Hematopoietic multipotent progenitor cell (in vitro differentiated cells): ENCODE measurements around the gene UTP15. TPM values are rescaled to one million over a fixed set of nuclear protein-coding genes. Genes with fewer than 3 reads are reported as not detected.

Experiments
- DNase-seq, 3 donors: peaks; one replicate each; pipeline ENCODE4 v3.0.0-alpha.2; 2011 to 2015; ENCODE audit warnings: low read depth in 2 of 3, low spot score in 2 of 3
- total RNA-seq: library from RNA; depleted of rRNA; stranded (reverse); fragments of >200 nt; gene quantifications from one replicate; pipeline ENCODE4 v1.2.3, GENCODE V29; 2012

Gene UTP15
- total RNA-seq, 1 donor = 31.0 TPM

- DNase-seq = no peak
Observed at GRCh38 chr5:73619606-73620333, 54.2 kb downstream of the UTP15 start.

- DNase-seq = no peak
Observed at GRCh38 chr5:73620334-73620687, 54.8 kb downstream of the UTP15 start.

DNA sequence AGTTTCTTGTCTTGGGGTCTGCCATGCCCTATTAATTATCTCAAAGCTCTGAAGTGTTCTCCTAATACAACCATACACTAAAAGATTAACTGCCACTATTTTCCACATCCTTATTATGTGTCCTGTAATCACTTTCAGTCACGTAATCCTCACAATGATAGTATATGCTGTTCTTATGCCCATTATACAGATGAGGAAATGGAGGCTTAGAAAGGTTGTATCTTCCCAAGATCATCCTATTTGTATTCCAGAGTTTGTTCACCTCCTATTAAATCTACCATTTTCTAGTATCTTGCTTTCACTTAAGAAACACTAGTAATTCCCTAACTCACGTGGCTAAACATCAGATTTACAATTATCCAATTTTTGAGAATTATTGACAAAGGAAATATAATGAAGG lies 57.5 kb downstream of the UTP15 start:
- no peak for DNase-seq

GRCh38 chr5:73623901-73624404 lies 58.4 kb downstream of the UTP15 start:
- DNase-seq = no peak

DNA sequence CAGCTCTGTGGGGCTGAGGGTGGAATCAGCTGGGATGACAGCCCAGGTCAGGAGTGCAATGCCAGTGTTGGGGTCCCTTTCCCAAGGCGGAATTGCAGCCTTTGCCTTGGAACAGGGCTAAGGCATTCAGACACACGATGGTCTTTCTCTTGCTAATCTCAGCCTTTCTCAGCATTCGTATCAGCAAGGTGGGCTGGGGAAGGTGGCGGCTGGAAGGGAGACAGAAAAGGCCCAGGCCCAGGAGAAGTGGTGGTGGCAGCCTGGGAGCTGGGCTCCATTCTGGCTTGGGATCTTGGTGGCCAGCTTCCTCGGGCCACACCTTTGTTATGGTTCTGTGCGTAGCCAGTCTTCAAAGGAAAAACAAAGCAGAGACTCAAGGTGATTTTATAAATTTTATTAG lies 59.3 kb downstream of the UTP15 start:
- DNase-seq = no peak

- DNase-seq = peak in 1 of 3 donors; percentile 41
Observed at GRCh38 chr5:73625372-73625943, 59.9 kb downstream of the UTP15 start.

GRCh38 chr5:73625944-73626811 lies 60.6 kb downstream of the UTP15 start, which contains the start of gene ARHGEF28:
ARHGEF28 (plus strand) TSS chr5:73626196; CDS start chr5:73684852, 58,656 bp downstream.
- peak in 2 of 3 donors; percentile 50 to 65 for DNase-seq

DNA sequence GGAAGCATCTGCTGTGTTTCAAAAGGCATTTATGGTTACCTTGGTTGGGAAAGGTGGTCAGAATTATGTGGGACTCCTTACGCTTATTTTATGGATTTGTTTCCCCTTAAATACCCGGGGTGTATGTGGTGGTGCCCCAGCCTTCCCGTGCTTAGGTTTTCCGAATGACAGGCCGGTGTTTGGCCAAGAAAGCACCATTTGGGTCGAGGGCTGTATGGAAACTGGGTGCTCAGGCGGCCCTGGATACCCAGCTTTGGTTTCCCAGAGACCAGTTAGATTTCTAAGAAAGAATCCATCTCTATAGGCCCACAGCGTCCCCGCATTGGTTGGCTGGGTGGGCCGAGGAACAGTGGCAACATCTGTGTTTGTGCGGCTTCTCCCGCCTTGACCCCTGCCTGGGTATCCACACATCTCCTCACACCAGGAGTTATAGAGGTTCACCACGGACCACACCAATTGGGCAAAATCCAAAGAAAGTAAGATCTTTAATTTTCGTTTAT lies 61.3 kb downstream of the UTP15 start:
- DNase-seq = no peak

DNA sequence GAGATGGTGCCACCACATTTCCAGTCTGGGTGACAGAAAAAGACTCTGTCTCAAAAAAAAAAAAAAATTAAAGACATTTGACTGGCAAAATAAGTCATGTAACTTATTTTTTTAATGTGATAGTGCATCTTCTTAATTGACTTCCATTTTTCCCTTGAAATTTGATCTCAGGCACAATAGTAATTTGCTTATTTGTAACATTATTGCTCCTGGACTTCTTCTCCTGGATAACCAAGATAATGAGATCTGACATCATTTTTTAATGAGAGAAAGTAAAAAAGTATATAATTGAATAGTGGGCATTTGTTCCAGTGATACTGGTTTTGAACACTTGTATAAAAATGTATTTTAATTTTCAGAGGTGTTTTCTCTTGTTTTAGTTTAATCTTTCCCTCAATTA lies 63.9 kb downstream of the UTP15 start:
- no peak for DNase-seq

DNA sequence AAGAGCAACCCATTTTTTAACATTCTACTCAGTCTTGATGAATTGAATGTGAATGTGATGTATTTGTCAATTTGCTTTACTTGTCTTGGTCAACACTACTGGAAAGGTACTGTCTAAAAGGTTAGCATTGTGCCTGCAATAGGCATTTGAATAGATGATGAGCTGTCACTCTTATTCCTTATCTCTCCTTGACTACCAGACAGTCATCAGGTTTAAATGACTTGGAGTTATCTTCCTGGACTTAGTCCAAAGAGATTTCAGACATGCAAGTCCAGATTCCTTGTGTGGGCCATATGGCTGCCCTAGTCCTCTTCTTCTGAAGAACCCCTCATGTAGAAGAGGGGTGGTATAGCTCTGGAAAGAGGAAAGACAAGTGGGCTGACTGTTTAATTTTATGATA lies 65.2 kb downstream of the UTP15 start:
- DNase-seq = no peak

DNA sequence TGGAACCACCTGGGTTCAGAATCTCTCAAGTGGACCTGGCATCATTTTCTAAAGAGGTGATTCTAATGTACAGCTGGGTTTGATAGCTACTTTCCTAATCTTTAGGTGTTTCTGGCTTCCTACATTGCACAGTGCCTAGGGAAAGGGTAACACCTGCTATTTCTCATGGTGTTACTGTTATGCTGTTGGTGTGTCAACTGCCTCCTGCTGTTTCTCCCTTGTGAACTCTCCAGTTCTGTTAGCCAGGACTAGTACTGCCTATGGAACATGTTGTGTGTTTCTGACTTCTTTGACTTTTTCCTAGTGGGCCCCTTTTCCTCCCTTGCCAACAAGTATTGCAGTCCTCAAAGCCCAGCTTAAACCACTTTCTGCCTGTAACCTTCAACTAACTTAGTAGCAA lies 66.0 kb downstream of the UTP15 start:
- no peak for DNase-seq

Other genes with a start within 250 kb of the UTP15 start
- not detected for gene FOXD1, start 117.0 kb upstream of the UTP15 start, total RNA-seq
- 141 TPM for gene BTF3, start 67.3 kb upstream of the UTP15 start, total RNA-seq
- 14.8 TPM for gene ANKRA2, start 104 bp upstream of the UTP15 start, total RNA-seq
- gene ARHGEF28, start 60.5 kb downstream of the UTP15 start, total RNA-seq = 0.27 TPM